Upper lobe of left lung (tissue), 6 donors: ENCODE data around the gene PRDM16. TPM values are rescaled to one million over a fixed set of nuclear protein-coding genes. Genes with fewer than 3 reads are reported as not detected.

Experiments
- ATAC-seq, 2 donors: fragments of 200-7000 bp; cut with Tn5 transposase; one replicate each; pipeline ENCODE4 v1.9.1; 2022; ENCODE audit warnings: mild to moderate bottlenecking in 2 of 2, moderate library complexity in 2 of 2; ENCODE audit not compliant: low FRiP score in 2 of 2
- DNase-seq, 2 donors: peaks; one replicate each; pipeline ENCODE4 v3.0.0-alpha.2; 2019 to 2020
- H3K27ac ChIP-seq, 4 donors: fragments of 200-600 bp; sonication (generic); one replicate each; pipeline ENCODE4 v1.5.1; 2016 to 2019
- H3K27me3 ChIP-seq, 4 donors: fragments of 200-600 bp; sonication (generic); one replicate each; pipeline ENCODE4 v1.5.1; 2017 to 2019
- H3K36me3 ChIP-seq, 4 donors: fragments of 200-600 bp; sonication (generic); one replicate each; pipeline ENCODE4 v1.5.1; 2016 to 2019
- H3K4me1 ChIP-seq, 4 donors: fragments of 200-600 bp; sonication (generic); one replicate each; pipeline ENCODE4 v1.5.1; 2018 to 2019
- H3K4me3 ChIP-seq, 4 donors: fragments of 200-600 bp; sonication (generic); one replicate each; pipeline ENCODE4 v1.5.1; 2017 to 2019; ENCODE audit warnings: mild to moderate bottlenecking in 2 of 4, moderate library complexity in 1 of 4
- H3K9me3 ChIP-seq, 4 donors: fragments of 200-600 bp; sonication (generic); one replicate each; pipeline ENCODE4 v1.5.1; 2018 to 2019
- CTCF ChIP-seq, 6 experiments: fragments of 450-650 bp in 4 of 6; fragments of 200-600 bp in 2 of 6; sonication (generic) in 2 of 6; IDR thresholded peaks; one replicate each; pipeline ENCODE4 v1.5.1; 2016 to 2019; ENCODE audit warnings: antibody characterized with exemption in 6 of 6
- EP300 ChIP-seq, 4 donors: sonication (generic); formaldehyde crosslinking; IDR thresholded peaks; one replicate each; pipeline ENCODE4 v1.5.1; 2017; ENCODE audit warnings: antibody characterized with exemption in 4 of 4, control low read depth in 2 of 4
- POLR2A ChIP-seq, 4 donors: fragments of 450-650 bp; IDR thresholded peaks; one replicate each; pipeline ENCODE4 v1.5.1; 2016 to 2017; ENCODE audit warnings: antibody characterized with exemption in 4 of 4, mild to moderate bottlenecking in 2 of 4
- POLR2AphosphoS5 ChIP-seq, 2 donors: sonication (generic); formaldehyde crosslinking; IDR thresholded peaks; one replicate each; pipeline ENCODE4 v1.5.1; 2017; ENCODE audit warnings: antibody characterized with exemption in 2 of 2
- WGBS, 2 donors: methylation state at CpG; one replicate each; pipeline ENCODE4 v1.1.5; 2017 to 2018; 5-methylcytosine and 5-hydroxymethylcytosine counted together
- total RNA-seq, 6 donors: library from RNA; depleted of rRNA in 4 of 6; stranded (reverse); fragments of >200 nt in 4 of 6; gene quantifications; one replicate each; pipeline versions ENCODE4 v1.1.0 to v1.2.1, GENCODE V29; 2016 to 2021
- donor health status: DM: no; HTN: no; CAD: no; lungs with moderate emphysema.
- donor health status: DM: no; HTN: yes; CAD: no; lungs with severe emphysema.

The PRDM16 gene
- total RNA-seq, 6 donors from 2014 or later = 12.3 to 54.5 (median 21.2) TPM

- H3K4me3 ChIP-seq = no peak overlapping the region
- DNase-seq = no peak
- no peaks in the 10 kb centered on the region for H3K9me3 ChIP-seq
- no peaks in the 10 kb centered on the region for H3K27me3 ChIP-seq
- WGBS, 2 donors = 51 to 55% methylated on average over 12 of the region's 12 CpGs
- ATAC-seq = no peak
- H3K27ac ChIP-seq = no peak overlapping the region
- no peak for TF ChIP-seq EP300 (IDR thresholded peaks at IDR 0.05)
- no peak for TF ChIP-seq CTCF (IDR thresholded peaks at IDR 0.05)
- no peak for TF ChIP-seq POLR2AphosphoS5 (IDR thresholded peaks at IDR 0.05)
- no peak for TF ChIP-seq POLR2A (IDR thresholded peaks at IDR 0.05)
- H3K36me3 ChIP-seq = no peaks in the 10 kb centered on the region
- peaks cover 3 to 10% (median 7%) of the 10 kb centered on the region in 4 donors for H3K4me1 ChIP-seq
Observed at GRCh38 chr1:3160647-3161145, 91.7 kb downstream of the PRDM16 start.

- H3K27me3 ChIP-seq = no peaks in the 10 kb centered on the region
- DNase-seq (peak in 1 of 2 donors; percentile 78), ATAC-seq (no peak)
- H3K4me1 ChIP-seq = peaks cover 3 to 10% (median 7%) of the 10 kb centered on the region in 4 donors
- 34 to 45% methylated on average over 21 to 30 of the region's 30 CpGs for WGBS, 2 donors
- no peaks in the 10 kb centered on the region for H3K36me3 ChIP-seq
- no peaks in the 10 kb centered on the region for H3K9me3 ChIP-seq
- H3K27ac ChIP-seq = no peak overlapping the region
- H3K4me3 ChIP-seq = no peak overlapping the region
- TF ChIP-seq CTCF (IDR thresholded peaks at IDR 0.05) (no peak), EP300 (IDR thresholded peaks at IDR 0.05) (no peak), POLR2AphosphoS5 (IDR thresholded peaks at IDR 0.05) (no peak), POLR2A (IDR thresholded peaks at IDR 0.05) (no peak)
Observed at GRCh38 chr1:3161176-3161840, 92.3 kb downstream of the PRDM16 start.

GRCh38 chr1:3162322-3162882 lies 93.4 kb downstream of the PRDM16 start:
- no peaks in the 10 kb centered on the region for H3K9me3 ChIP-seq
- H3K4me3 ChIP-seq = no peak overlapping the region
- ATAC-seq (no peak), DNase-seq (peak in 1 of 2 donors; percentile 69)
- peaks cover 3 to 10% (median 7%) of the 10 kb centered on the region in 4 donors for H3K4me1 ChIP-seq
- TF ChIP-seq CTCF (IDR thresholded peaks at IDR 0.05) (no peak), POLR2A (IDR thresholded peaks at IDR 0.05) (no peak), POLR2AphosphoS5 (IDR thresholded peaks at IDR 0.05) (no peak), EP300 (IDR thresholded peaks at IDR 0.05) (no peak)
- H3K27ac ChIP-seq = no peak overlapping the region
- H3K36me3 ChIP-seq = no peaks in the 10 kb centered on the region
- H3K27me3 ChIP-seq = no peaks in the 10 kb centered on the region
- 85 to 88% methylated on average over 24 to 27 of the region's 27 CpGs for WGBS, 2 donors

- WGBS, 2 donors = 57 to 87% methylated on average over 12 of the region's 15 CpGs
- Histone ChIP-seq H3K36me3 (no peaks in the 10 kb centered on the region), H3K9me3 (no peaks in the 10 kb centered on the region), H3K4me1 (peaks cover 5 to 12% (median 7%) of the 10 kb centered on the region in 4 donors), H3K4me3 (no peak overlapping the region), H3K27ac (no peak overlapping the region), H3K27me3 (no peaks in the 10 kb centered on the region)
- DNase-seq = peak in 1 of 2 donors; percentile 70
- peak; percentile 7 to 47 for ATAC-seq
- TF ChIP-seq POLR2A (IDR thresholded peaks at IDR 0.05) (no peak), POLR2AphosphoS5 (IDR thresholded peaks at IDR 0.05) (no peak), CTCF (IDR thresholded peaks at IDR 0.05) (no peak), EP300 (IDR thresholded peaks at IDR 0.05) (no peak)
Observed at GRCh38 chr1:3163356-3163755, 94.4 kb downstream of the PRDM16 start.
